ENCODE results near the gene TXNRD3. TPM values are rescaled to one million over a fixed set of nuclear protein-coding genes. Genes with fewer than 3 reads are reported as not detected.
"Not testable (repeated sequence)": the region's sequence is repeated elsewhere in the genome, so short reads cannot be mapped to it uniquely, and the experiment has no call there.

The TXNRD3 gene
- total RNA-seq, 1 experiment from 2014 or later, result 15.2 TPM

DNA sequence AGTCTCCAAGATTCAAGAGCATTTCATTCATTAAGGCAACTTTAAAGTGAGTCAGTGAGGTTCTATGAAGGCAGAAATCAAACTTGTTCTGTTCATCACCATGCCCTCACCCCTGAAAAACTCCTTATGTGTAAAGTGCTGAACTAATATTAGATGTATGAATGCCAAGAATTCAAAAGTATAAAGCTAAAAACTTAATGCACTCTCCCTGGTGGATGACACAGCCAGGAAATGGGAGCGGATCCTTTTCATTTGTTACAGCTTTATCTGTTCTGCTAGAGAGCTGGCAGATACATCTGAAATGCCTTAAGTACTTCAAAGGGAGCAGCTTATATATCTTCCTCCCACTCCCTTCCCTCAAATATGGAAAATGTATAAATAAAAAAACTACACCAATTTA is 8.2 kb downstream of the TXNRD3 start:
- DNase-seq (ENCODE audit: low read depth), result no peak

DNA sequence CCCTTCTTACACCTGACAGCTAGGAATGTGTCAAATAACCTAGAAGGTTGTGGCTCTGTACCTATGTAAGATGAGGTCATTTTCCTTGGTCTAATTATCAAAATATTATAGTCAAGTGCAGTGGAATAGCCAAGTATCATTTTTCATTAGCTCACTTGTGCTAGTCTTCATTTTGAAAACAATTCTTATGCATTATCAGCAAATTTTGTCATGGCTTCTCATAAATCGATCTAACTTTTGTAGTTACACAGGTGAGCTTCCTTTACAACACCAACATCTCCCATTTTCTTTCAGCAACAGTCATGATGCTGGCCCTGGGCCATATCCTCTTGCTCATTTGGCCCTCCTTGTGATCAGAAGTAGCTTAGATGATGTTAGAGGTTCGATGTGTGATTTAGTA is 10.3 kb downstream of the TXNRD3 start:
- DNase-seq (ENCODE audit: low read depth), result no peak

DNA sequence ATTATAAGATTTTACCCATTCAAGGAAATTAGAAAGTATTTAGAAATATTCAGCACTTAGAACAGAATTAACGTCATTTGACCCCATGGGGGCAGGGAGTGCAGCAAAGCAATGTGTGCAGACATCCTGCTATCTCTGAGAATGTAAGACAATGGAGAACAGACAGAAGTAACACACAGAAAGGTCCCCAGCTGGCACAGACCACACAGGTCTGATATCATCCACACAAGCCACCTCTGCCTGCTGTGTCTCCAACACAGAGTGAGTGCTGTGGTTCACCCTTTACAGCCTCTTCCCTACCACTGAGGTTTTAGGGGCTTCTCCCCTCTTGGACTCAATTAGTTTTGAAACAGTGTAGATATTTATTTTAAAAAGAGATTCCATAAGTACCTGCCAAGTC is 16.1 kb downstream of the TXNRD3 start:
- DNase-seq (ENCODE audit: low read depth), result no peak

DNA sequence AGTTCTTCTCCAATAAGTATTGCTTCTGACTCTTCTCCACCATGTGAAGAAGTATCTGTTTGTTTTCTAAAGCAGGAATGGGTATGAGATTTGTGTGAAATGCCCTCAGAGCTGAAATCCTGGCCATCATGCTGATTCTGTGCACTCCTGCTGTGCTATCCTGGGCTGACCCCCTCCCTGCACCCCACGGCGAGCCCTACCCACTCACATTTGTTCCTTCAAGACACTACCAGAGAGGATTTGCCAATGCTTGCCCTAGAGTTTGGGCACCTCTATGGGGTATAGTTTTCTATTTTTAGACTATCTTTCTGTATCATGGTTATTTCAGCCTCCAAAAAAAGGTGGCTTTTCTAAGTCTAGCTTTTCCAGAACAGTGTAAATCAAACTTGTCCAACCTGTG is 18.5 kb downstream of the TXNRD3 start:
- no peak for DNase-seq (ENCODE audit: low read depth)

DNA sequence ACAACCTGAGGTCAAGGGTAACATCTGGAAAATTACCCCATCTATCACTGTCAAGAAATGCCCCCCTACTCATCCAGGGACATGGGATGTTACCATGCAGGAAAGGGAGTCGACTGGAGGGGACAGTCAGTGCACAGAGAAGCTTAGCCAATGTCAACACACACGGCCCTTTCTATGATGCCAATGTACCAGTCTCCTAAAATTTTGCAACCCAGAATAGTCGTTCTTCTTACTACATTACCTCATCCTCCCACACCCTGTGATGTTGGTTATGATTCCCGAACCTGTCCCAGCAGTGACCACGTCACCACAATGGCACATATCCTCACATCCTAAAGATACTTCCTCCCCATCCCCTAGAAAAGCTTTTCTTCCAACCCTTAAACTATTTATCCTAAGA is 20.1 kb downstream of the TXNRD3 start:
- no peak for DNase-seq (ENCODE audit: low read depth)

DNA sequence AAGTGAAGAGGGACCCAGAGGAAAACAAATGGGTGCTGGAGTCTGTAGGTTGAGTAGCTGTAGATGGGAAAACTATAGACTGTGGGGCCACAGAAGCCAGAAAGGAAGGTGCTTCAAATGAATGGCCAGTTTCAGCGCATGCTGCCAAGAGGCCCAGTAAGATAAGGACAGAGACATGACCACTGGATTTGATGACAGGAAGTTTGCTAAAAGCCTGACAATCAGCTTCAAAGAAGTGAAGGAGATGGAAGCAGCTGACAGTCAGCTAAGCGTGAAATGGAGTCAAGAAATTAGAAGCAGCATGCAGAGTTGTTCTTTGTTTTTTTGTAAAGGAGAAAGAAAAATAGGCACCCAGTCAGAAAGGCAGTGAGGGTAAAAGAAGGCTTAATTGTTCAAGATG is 24.9 kb downstream of the TXNRD3 start:
- DNase-seq (ENCODE audit: low read depth), result no peak

DNA sequence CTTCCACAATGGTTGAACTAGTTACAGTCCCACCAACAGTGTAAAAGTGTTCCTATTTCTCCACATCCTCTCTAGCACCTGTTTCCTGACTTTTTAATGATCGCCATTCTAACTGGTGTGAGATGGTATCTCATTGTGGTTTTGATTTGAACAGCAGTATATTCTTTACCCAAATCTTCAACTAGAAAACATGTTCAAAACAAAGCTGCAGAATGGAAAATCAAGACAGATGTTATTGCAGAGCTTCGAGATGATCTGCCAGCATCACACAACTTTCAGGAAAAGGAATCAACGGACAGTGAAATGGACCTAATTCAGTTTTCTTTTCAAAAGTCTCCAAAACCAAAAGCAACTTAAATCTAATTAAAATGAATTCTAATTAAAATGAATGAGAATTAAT is 29.2 kb downstream of the TXNRD3 start:
- not testable (repeated sequence) for DNase-seq (ENCODE audit: low read depth)

DNA sequence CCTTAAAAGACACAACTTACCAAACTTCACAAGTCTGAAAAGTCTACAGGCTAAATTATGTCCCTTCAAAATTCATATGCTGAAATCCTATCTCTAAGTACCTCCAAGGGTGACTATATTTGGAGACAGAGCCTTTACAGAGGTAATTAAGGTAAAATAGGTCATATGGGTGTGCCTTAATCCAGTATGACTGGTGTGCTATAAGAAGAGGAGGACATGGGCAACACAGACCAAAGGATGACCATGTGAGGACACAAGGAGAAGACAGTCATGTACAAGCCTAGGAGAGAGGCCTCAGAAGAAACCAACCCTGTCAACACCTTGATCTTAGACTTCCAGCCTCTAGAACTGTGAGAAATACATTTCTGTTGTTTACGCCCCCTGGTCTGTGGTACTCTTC is 32.2 kb downstream of the TXNRD3 start:
- DNase-seq (ENCODE audit: low read depth), result no peak

DNA sequence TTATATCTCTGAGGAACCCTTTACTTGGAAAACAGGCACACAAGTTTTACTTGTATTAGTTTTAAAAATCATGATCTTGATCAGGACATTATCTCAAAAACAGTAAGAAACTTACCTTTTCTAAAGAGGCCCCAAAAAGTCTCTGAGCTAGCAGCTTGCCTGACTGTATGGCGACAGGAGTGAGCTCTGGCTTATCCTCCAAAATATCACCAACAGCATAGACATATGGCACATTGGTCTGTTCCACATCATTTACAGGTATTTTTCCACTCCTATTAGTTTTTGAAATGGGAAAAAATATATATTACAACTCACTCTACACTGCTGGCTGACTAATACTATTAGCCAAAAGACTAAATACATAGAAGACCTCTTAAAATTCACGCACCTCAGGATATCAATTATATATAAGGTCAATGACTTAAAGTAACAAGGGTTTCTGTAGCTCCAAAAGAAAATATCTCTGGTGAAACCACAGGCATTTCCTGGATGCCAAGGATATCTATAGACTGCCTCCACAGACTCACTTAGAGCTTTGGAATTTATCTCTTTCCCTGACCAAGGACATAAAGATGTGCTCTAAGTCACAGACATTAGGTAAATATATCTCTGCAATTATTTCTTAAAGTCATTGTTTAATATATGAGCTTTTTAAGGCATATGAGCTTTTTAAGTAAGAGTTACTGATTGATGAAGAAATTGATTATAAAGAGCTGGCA is 33.1 kb downstream of the TXNRD3 start:
- DNase-seq (ENCODE audit: low read depth), result peak; percentile 32

DNA sequence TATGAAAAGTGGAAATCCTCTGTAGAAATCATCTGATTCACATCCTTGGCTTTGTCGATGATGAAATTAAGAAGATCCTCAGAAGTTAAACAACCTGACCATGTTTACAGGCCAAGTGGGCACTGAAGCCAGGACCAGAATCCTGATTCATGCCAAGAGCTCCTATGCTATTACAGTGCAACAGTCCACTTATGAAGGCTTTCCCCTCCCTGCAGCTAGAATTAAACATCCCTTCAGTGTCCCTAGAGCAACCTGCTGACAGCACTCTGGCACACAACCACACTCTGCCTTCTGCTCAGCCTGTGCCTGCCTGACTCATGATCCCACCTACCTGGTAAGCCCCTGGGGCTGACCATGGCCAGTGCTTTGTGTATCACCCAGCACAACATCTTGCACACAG is 33.8 kb downstream of the TXNRD3 start:
- peak; percentile 47 for DNase-seq (ENCODE audit: low read depth)

DNA sequence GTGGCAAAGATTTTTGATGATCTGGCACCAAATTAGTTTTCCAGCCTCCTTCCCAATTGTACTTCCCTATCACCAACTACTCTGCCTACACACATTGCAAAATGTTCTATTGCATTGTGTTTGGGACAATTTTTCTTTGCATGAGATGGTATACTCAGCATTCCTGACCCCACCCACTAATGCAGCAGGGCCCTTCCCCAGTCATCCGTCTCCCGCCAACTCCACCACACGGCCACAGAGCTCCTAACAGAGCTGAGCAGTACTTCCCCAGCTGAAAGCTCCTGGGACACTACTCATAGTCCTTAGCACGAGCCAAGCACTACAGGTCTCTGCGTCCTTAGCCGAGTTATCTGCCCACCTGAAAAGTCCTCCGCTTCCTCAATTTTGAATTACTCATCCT is 34.2 kb downstream of the TXNRD3 start:
- no peak for DNase-seq (ENCODE audit: low read depth)

DNA sequence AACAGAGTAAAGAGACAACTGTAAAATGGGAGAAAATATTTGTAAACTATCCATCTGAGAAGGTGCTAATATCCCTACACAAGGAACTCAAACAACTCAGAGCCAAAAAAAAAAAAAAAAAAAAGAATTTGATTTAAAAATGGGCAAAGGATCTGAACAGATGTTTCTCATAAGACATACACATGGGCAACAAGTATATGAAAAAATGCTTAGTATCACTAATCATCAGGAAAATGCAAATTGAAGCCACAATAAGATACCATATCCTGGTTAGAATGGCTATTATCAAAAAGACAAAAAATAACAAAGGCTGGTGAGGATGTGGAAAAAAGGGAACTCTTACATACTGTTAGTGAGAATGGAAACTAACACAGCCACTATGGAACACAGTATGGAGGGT is 36.2 kb downstream of the TXNRD3 start:
- DNase-seq (ENCODE audit: low read depth), result no peak

DNA sequence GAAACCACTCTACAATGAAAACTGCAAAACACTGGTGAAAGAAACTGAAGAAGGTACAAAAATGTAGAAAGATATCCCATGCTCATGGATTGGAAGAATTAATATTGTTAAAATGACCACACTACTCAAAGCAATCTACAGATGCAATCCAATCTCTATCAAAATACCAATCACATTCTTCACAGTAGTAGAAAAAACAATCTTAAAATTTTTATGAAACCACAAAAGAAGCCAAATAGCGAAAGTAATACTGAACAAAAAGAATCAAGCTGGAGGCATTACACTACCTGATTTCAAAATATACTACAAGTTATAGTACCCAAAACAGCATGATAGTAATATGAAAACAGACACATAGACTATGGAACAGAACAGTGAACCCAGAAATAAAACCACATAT is 36.9 kb downstream of the TXNRD3 start:
- DNase-seq (ENCODE audit: low read depth), result peak; percentile 45

DNA sequence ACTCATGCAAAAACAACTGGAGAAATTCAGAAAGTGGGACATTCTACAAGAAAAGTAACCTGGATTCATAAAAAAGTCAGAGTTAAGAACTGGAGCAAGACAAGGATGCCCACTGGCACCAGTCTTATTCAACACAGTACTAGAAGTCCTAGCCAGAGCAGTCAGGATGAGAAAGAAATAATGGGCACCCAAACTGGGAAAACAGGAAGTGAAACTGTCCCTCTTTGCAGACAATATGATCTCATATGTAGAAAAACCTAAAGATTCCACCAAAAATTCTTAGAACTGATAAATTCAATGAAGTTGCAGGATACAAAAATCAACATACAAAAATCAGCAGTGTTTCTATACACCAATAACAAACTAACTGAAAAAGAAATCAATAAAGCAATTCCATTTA is 37.4 kb downstream of the TXNRD3 start:
- DNase-seq (ENCODE audit: low read depth), result no peak

DNA sequence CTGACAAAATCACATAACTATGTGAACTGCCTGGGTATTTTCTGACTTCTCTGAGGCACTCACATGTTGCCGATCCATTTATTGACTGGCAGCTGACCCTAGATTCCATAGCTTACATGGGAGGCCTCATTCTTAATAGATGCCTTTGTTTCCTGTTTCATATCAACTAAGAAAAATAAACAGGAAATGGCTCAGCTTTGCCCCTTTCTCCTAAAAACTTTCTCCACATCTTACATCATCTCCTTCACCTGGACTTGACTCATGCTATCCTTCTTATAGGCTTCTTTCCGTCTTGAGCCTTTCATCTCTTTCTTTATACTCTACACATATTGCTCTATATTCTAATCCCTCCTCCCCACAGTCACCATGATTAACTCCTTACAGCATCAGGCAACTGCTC is 38.0 kb downstream of the TXNRD3 start:
- no peak for DNase-seq (ENCODE audit: low read depth)

DNA sequence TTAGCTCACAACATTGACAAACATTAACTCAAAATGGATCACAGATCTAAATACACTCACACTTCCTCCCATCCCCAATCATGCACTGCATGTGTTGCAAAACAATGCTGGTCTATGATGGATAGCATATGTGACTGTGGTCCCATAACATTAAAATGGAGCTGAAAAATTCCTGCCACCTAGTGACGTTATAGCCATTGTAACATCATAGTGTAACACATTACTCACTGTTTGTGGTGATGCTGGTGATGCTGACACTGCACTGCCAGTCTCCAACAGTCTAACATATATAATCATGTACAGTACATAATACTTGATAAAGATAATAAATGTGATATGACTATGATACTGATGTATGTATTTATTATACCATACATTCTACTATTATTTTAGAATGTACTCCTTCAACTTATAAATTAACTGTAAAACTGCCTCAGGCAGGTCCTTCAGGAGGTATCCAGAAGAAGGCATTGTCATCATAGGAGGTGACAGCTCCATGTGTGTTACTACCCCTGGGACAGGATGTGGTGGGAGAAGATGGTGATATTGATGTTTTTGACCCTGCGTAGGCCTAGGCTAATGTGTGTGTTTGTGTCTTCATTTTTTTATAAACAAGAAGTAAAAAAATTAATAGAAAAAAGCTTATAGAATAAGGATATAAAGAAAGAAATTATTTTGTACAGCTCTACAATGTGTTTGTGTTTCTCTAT is 41.3 kb downstream of the TXNRD3 start:
- DNase-seq (ENCODE audit: low read depth), result no peak

DNA sequence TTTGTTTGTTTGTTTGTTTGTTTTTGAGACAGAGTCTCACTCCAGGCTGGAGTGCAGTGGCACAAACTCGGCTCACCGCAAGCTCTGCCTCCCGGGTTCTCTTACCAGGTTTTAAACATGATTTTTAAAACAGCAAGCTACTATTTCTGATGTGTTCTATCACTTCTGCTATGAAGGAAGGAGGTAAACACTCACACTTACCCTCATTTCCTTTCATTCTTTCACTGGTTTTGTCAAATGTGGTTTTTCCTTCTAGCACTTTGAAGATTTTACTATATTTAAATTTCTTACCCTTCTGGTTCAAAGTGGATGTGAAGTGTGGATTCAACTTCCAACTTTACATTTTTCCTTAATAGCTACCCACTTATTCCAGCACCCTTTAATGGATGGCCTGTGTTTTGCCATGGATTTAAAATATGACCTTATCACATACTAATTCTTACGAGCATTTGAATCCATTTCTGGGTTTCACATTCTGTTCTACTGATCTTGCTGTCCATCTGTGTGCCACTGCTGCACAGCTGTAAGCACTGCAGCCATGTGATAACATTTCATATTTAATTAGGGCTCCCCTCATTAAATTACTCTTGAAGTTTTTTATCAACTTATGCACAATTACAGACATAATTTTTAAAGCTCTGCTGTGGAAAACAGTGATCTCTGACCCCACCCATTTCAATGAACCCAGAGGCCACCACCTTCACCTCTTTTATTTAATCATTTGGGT is 42.3 kb downstream of the TXNRD3 start:
- DNase-seq (ENCODE audit: low read depth), result no peak

DNA sequence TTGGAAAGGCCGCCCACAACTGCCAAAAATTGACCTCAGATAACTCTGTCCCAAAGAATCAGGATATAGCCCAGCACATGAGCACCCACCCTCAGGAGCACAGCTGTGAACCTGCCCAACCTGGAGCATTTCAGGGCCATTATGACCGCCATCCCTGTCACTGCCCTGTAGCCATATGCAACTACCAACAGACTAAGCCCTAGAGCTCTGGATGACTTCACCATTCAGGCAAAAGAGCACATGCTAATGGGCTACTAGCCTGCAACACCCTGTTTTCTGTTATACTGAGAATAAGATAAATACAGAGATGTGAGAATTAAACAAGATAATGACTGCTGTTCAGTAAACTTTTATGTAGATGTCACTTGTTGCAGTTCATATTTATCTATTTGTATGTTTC is 45.0 kb downstream of the TXNRD3 start:
- DNase-seq (ENCODE audit: low read depth), result no peak

DNA sequence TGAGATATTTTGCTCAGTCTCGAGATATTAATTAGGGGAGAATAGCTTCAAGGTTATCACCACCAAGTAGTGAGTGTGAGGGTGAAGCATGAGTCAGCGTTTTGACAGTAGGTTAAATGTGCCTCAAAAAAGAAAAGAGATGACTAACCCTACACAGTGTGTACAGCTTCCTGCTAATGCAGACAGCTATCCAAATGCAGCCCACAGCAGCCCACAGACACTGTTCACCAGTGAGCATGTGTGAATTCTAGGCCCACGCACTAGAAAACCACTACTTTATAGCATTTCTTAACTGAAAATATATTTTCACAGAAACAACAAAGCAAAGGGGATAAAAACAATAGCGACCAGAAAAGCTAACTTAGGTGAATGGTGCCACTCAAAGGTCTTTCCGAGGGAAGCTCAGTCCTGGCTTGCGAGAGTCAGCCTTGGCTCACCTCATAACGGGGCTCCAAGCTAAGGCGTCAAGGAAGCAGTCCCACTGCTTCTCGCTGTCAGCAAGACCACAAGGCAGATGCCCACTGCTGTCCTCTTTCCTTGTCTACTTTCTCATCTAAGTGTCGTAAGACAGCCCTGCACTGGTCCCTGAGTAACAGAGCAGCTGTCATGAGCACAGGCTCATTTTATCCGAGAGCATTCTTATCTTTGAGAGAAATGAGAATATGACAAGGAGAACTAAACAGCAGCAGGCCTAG is 47.6 kb downstream of the TXNRD3 start:
- DNase-seq (ENCODE audit: low read depth), result peak; percentile 62

DNA sequence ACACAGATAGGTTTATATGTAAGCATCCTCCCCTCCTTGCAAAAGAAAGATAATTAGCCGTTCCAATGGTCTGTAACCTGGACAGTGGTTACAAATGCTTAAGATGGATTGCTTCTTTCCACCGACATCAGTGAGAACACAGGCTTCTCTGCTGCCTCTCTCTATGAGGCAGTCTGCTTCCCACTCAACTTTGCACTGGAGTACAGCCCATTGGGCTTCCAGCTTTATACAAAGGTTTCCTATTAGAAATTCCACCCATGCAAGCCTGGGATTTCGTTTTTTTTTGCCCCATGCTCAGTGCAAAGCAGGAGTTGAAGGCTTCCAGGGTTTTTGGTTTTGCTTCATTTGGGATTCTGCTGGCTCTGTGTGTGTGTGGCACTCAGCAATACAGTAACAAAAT is 48.9 kb downstream of the TXNRD3 start:
- DNase-seq (ENCODE audit: low read depth), result no peak

DNA sequence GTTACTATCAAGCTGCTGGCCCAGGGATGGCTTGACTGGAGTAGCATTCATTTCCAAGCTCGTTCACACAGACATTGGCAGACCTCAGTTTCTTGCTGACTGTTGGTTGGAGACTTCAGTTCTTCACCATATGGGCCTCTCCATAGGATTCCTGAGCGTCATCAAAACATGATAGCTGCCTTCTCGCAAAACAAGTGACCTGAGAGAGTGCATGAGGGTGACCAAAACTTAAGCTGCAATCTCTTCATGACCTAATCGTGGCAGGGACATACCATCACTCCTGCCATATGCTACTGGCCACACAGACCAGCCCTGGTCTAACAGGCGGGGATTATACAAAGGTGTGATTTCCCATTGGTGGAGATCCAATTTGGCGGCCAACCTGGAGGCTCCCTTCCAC is 50.2 kb downstream of the TXNRD3 start:
- no peak for DNase-seq (ENCODE audit: low read depth)

DNA sequence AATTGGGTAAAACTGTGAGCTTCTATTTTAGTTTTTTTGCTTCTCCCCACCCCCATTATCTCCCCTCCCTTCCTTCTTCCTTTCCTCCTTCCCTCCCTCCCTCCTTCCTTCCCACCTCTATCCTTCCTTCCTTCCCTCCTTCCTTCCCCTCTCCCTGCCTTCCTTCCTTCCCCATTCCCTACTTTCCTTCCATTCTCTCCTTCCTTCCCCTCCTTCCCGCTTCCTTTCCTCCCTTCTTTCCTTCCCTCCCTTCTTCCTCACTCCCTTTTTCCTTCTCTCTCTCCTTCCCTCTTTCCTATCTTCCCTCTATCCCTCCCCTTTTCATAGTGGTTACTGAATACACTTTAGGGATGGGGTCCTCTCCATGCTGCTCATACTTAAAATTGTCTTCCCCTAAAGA is 55.8 kb downstream of the TXNRD3 start:
- DNase-seq (ENCODE audit: low read depth), result no peak
